HTERT RPE-1 (cell line): Measurements from ENCODE around the gene RBM34.

Experiments used
- in situ Hi-C: fragments of 300-500 bp; cut with MboI; formaldehyde crosslinking; loops from 4 replicates; pipeline ENCODE4 v1.14.3; 2020; ENCODE audit warnings: low sequenced_read_pairs

RBM34 gene

DNA sequence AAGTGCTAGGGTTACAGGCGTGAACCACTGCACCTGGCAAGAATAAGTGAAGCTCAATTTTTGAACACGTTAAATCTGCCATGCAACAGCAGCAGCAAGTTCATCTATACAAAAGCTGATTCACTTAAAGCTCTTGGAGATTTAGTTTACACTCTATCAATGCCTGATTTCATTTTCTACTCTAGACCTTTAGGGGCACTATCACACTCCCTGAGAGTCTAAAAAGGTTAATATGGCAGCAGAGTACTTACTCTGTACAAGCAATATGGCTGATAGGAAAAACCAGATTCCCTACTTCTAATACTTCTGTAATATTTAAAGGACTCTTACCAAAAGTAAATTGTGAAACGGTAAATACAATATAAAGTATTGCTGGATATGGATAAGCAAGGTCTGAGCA is 4.8 kb downstream of the RBM34 start:
- in situ Hi-C loops: no loop called here

DNA sequence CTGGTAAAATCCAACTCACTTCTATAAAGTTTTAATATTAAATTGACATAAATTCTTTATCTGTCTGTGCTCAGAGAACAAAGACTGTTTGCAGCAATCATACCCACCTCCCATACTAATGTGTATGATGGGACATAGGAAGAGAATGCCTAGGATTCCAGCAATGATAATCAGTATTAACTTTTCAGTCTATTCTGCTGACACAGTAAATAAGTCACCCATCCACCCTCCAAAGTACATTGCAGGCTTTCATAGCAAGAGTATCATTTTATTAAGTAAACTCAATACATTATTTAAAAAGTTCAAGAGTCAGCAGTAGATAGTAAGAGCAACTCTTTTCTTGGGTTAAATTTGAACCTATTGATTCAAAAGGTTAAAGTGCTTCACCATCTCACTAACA is 8.8 kb downstream of the RBM34 start:
- in situ Hi-C loops: no loop called here

DNA sequence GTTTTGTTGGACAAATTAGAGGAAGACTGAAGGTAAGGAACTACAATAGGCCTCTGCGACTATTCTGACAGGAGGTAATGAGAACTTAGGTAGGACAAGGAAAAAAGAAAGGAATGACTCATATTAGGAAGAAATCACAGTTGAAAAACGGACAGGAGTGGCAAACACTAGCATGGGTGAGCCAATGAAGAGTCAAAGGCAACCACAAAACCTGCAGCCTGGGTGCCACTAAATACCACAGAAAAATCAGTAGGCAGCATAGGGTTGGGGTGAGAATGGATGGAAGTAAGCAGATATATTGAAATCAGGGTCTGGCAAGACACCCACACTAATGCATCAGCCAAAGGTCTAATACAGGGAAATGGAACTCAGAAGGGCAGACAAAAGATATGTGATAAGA is 10.0 kb downstream of the RBM34 start:
- in situ Hi-C loops: no loop called here

DNA sequence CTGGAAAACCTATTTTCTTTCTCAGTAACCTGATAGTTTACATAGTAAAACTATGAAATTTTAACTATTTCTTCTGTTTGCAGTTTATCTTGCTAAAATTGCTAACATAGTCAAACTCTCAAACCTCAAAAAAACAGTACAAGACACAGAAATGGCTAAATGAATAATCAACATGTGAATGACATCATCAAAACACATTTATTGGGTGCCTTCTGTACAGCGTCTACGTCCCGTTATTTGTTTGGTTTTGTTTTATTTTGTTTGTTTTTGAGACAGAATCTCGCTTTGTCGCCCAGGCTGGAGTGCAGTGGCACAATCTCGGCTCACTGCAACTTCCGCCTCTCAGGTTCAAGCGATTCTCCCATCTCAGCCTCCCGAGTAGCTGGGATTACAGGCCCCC is 11.2 kb downstream of the RBM34 start:
- in situ Hi-C loops: no loop called here

DNA sequence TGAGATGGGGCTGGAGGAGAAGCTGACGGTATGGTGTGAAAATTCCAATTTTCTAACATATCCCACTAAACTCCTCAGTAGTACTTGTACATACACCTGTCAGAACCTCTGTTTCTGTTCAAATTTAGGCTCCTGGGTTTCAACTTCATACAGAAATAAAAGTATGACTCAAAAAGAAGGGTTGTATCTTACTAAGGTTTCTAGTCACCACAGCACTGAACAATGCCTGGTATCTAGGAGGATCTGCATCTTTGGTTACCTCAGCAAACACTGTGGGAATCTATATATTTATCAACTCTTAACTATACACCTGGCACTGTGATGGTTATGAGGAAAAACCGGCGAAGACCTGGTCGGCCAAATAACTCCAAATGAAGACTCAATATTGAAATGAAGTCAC is 13.8 kb downstream of the RBM34 start:
- in situ Hi-C loops: no loop called here

DNA sequence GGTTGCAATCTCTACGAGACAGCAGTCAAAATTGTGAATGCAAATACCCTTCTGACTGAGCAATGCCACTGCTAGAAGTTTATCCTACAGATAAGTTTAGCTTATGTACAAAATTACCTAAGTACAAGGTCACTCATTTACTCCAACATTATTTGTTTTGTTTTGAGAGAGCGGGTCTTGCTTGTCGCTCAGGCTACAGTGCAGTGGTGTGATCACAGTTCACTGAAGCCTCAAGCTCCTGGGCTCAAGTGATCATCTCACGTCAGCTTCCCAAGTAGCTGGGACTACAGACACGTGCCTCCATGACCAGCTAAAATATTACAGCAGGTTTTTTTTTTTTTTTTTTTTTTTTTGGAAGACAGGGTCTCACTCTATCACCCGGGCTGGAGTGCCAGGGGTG is 15.4 kb downstream of the RBM34 start:
- in situ Hi-C loops: no loop called here

DNA sequence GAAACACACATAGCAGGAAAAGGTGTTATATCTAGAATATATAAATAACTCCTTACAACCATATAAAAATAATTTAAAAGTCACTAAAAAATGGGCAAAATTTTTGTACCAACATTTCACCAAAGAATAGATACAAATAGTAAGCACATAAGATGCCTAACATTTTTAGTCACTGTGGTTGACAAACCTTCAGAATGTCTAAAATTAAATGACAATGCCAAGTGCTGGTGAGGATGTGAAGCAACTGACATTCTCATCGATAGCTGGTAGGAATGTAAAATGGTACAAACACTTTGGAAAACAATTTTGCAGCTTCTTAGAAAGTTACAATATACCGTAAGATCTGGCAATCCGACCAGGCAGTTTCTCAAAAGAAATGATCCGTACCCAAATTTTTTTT is 18.1 kb downstream of the RBM34 start:
- in situ Hi-C loops: no loop called here

DNA sequence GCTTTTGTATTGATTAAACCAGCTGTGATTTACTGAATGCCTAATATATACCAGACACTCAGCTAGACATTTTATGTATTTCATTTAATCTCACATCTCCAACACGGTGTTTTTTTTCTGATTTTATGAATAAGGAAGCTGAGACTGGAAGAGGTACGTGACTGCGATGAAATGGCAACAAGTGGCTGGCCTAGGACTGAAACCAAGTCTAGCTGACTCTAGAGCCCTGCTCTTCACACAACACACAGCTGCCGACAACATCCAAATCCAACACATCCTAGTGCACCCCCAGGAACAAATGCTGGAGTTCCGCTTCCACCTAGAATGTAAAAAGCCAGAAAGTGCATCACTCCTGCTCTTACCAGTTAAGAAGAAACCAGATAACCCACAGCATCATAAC is 21.7 kb downstream of the RBM34 start:
- in situ Hi-C loops: no loop called here

DNA sequence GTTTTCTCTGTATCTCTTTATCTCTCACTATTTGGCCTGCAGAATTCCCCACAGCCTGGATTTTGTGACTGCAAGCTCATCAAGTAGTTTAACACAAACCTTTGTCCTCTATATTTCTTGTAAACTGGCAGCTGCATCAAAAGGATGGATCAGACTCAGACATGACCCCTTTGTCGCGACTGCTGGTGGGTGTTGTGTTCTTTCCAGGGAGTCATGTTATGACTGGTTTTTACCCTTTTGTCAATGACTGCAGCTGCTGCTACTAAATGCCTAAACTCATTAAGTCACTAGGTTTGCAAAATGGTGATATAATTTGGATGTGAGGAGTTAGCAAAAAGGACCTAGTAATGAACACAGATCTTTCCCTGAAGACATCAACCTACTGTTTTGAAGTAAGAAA is 22.2 kb downstream of the RBM34 start:
- in situ Hi-C loops: no loop called here

DNA sequence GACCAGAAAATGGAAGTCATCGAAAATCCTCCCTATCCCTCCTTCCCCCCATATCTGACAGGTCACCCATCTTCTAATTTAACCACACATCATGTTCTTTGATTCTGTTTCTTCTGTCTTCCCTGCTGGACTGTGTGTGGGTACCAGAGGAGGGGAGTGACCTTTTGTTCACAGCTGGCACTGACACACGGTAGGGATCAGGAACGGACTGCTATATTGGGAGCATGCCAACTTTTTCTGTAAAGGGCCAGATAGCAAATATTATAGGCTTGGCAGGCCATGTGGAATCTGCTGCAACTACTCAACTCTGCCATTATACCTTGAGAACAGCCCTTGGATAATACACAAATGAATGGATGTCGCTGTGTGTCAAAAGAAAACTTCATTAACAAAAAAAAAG is 24.9 kb downstream of the RBM34 start:
- in situ Hi-C loops: no loop called here

DNA sequence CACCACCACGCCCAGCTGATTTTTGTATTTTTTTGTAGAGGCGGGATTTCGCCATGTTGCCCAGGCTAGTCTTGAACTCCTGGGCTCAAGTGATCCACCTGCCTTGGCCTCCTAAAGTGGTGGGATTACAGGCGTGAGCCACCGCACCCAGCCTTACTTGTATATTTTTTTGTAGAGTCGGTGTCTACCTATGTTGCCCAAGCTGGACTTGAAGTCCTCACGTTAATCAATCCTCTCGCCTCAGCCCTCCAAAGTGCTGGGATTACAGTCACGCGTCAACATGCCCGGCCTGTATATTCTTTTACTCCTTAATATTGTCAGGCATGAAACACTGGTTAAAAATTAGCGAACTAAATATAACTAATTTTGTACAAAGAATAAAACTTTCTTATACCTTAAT is 26.9 kb downstream of the RBM34 start:
- in situ Hi-C loops: no loop called here

DNA sequence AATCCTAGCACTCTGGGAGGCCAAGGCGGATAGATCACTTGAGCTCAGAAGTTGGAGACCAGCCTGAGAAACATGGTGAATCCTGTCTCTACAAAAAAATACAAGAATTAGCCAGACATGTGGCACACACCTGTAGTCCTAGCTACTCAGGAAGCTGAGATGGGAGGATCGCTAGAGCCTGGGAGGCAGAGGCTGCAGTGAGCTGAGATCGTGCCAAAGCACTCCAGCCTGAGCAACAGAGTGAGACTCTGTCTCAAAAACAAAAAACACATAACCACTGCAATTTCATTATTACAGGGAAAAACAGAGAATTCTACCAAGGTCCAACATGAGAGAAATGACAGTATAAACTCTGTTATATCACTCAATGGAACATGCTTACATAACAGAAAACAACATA is 28.0 kb downstream of the RBM34 start:
- in situ Hi-C loops: no loop called here

DNA sequence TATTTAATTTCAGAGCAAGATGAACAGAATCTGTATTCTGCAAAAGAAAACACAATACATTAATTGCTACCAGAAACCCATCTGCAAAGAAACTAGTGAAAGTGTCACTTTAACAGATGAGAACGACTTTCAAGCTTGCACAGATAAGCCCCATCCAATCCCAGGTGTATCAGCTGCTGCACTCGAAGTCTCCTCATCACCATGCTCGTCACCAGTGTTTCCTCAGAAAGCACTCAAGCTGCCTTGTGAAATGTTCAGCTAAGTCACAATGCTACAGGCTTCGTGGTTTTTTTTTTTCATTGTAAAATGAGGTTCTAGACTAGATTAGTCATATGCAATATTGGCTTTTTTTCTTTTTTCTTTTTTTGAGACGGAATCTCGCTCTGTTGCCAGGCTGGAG is 29.1 kb downstream of the RBM34 start:
- in situ Hi-C loops: no loop called here

DNA sequence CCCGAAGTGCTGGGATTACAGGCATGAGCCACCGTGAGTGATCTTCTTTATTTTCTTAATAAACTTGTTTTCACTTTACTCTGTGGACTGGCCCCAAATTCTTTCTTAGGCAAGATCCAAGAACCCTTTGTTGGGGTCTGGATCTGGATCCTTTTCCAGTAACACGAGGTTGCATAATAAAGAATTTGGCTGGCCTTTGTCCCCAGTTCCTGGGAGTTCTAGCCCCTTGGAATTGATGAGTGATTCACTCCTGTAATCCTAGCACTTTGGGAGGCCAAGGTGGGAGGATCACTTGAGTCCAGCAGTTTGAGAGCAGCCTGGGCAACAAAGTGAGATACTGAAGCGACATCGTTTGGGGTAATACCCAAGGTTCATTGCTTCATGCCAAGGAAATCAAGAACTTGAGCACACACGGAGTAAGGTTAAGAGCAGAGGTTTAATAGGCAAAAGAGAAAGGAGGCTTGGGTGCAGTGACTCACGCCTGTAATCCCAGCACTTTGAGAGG is 30.2 kb downstream of the RBM34 start:
- in situ Hi-C loops: no loop called here

DNA sequence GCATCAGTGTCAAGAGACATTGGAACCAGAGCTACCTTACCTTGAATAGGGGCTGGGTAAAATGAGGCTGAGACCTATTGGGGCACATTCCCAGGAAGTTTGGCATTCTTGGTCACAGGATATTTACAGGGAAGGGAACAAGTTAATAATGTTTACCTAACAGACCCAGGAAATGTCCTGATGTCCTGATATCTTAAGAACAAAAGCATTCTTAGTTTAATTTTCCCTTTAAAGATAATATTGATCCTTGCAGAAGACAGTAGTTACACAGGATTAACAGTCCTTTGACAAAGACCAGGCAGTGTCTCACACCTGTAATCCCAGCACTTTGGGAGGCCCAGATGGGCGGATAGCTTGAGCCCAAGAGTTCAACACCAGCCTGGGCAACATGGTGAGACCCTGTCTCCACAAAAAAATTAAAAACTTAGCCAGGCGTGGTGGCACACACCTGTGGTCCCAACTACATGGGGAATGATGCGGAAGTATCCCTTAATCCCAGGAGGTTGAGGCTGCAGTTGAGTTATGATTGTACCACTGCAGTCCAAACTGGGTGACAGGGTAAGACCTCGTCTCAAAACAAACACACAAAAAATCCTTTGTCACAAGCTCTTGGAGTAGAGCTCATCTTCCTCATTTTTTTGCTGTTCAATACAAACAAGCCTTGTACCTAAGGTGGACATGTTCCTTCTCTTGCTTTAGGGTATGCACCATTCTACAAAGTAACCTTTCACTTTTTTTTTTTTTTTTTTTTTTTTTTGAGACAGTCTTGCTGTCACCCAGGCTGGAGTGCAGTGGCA is 31.1 kb downstream of the RBM34 start:
- in situ Hi-C loops: no loop called here

DNA sequence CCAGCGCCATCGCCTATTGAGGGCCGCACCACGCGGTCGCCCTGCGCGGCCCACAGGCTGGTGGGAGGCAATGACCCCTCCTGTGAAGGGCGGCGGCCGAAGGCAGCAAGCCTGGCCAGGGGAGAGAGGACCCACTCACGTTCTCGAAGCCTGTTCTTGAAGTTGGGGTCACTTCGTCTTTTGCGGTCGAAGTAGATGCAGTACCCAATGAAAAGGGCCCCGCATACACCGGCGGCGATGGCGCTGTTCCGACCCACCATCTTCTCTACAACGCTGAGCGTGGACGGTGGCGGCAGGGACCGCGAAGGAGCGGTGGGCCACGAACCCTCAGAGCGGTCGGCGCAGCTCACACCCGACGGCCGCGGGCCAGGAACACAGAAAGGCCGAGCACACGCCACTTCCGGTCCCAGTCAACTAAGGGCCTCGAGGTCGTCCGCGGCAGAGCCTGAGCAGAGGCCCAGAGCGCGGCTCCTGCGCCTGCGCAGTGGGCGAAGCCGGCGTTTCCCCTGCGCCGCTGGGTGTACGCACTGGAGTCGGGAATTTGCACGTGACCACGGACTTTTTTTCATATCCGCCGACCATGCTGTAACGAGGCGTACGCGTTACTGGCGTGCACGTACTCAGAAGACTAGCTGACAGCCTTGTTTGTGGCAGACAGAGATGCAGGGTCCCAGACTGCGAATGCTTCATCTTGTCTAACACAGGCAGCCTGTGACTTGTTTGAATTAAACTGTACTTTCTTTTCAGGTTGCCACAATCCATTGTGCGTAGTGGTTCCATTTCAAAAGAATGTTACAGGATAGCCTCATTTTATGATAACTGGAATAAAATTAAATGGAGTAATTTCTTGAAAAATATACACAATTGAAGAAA is 32.4 kb downstream of the RBM34 start, which contains the start of gene TOMM20:
TOMM20 (minus strand) TSS at position 382 of the 873 bp plus-strand sequence; CDS start at position 260, 122 bp downstream.
- in situ Hi-C loops: no loop called here

DNA sequence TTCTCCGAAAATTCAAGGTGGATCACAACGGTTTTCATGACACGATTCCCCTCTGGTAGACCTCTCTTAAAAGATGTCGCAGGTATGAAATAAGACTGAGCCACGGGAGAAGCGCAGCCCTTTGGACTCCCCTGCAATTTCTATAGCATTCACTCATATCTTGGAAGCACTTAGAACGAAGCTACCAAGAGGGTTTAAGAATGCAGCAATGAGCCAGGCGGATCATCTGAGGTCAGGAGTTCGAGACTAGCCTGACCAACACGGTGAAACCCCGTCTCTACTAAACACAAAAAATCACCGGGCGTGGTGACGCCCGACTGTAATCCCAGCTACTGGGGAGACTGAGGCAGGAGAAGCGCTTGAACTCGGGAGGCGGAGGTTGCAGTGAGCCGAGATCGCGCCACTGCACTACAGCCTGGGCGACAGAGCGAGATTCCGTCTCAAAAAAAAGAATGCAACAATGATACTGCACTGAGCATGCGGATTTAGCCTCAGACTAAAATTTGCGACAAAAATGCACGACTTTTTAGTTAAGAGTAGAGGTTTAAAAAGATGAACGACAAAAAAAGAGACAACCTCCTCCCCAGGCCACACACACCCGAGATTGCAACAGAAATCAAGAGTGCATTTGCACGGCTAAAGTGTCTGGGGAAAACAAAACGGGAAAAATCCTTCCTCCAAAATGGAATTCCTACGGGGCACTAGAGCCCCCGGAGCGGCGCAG is 33.2 kb downstream of the RBM34 start:
- in situ Hi-C loops: no loop called here

DNA sequence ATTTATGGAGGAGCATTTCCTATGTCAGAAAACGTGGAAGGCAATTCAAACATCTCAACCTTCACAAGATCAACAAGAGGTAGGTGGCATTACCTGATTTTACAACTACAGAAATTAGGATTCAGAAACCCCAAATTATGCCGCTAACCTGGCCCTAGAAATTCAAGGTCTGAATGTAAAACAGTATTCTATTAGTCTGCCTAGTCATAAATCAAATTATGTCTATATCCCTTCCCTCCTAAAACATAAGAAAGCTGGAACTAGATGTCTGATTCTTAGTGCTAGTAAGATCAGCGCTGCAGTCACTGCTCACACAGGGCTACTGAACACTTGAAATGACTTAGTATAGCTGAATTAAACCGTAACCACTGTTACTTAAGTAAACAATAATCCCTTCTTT is 33.8 kb downstream of the RBM34 start:
- in situ Hi-C loops: no loop called here

DNA sequence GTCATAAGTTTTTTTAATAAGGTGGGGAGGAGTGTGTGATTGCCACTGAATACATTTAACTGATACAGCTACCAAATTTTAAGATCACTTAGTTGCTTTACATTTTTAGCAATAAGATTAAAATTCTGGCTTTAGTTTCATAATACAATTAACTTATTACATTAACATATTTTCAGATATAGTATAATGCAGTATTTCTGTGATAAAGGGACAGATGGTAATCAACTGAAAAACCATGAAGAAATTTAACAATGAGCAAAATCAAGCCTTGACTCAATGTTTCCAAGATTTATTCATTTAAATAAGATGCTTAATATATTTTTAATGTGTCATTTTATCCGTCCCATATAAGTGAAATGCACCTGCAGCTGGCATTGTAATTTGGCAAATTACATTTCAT is 36.4 kb downstream of the RBM34 start:
- in situ Hi-C loops: no loop called here

DNA sequence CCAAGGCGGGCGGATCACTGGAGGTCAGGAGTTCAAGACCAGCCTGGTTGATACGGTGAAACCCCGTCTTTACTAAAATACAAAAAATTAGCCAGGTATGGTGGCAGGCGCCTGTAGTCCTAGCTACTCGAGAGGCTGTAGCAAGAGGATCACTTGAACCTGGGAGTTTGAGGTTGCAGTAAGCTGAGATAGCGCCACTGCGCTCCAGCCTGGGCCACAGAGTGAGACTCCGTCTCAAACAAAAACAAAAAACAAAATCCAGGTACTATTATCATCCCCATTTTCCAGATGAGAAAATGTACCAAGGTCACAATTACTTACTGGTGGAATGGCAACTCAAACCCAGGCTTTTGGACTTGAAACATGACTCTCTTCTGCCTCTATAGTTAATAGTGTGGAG is 36.9 kb downstream of the RBM34 start:
- in situ Hi-C loops: no loop called here

DNA sequence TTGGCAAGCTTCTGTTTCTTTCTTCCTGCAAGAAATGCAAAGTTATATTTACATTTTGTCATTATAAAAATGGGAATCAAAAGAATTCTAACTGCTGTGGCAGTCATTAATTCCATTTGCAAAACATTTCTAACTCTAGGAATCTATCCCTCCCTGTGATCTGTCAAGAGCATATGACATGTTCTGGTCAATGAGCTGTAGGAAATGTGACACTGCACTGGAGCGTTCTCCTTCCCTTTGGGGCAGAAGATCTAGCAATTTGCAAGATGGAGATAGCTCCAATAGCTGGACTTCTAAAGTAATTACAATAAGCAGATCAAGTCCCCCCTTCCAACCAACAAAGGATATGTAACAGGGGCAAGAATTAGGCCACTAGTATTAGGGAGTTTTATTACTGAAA is 38.7 kb downstream of the RBM34 start:
- in situ Hi-C loops: no loop called here
